Osteoblast (primary cell): ENCODE results near the gene SNX8. TPM values are rescaled to one million over a fixed set of nuclear protein-coding genes. Genes with fewer than 3 reads are reported as not detected.

Source experiments
- DNase-seq: peaks from one replicate; pipeline ENCODE4 v3.0.0; 2011; ENCODE audit warnings: low spot score, mixed read lengths; ENCODE audit not compliant: insufficient read length; ENCODE audit errors: missing footprints
- H2AFZ ChIP-seq: 2 replicates; pipeline ENCODE4 v1.6.0; 2011; ENCODE audit warnings: mild to moderate bottlenecking, low read length
- H3K27ac ChIP-seq: 2 replicates; pipeline ENCODE4 v1.5.1; 2011; ENCODE audit warnings: mild to moderate bottlenecking, low read depth, low read length, moderate library complexity
- H3K27me3 ChIP-seq: 2 replicates; pipeline ENCODE4 v1.6.0; 2012; ENCODE audit warnings: mild to moderate bottlenecking, control low read depth, inconsistent platforms, low read length, moderate library complexity; ENCODE audit not compliant: insufficient read depth
- H3K36me3 ChIP-seq: 2 replicates; pipeline ENCODE4 v1.5.1; 2011; ENCODE audit warnings: mild to moderate bottlenecking, low read length, control low read depth, moderate library complexity; ENCODE audit not compliant: insufficient read depth
- H3K4me1 ChIP-seq: 2 replicates; pipeline ENCODE4 v1.5.1; 2011; ENCODE audit warnings: mild to moderate bottlenecking, low read length, control low read depth, moderate library complexity; ENCODE audit not compliant: insufficient read depth
- H3K4me2 ChIP-seq: 2 replicates; pipeline ENCODE4 v1.6.0; 2011; ENCODE audit warnings: mild to moderate bottlenecking, low read length; ENCODE audit not compliant: insufficient read depth
- H3K4me3 ChIP-seq: fragments of 200-600 bp; sonication (generic); 3 replicates; pipeline ENCODE4 v1.5.1; 2012; ENCODE audit warnings: mild to moderate bottlenecking, low read length, inconsistent platforms; ENCODE audit not compliant: insufficient read depth
- H3K79me2 ChIP-seq: 2 replicates; pipeline ENCODE4 v1.6.0; 2012; ENCODE audit warnings: mild to moderate bottlenecking, low read length, control low read depth, inconsistent platforms; ENCODE audit not compliant: insufficient read depth
- H3K9me3 ChIP-seq: 2 replicates; pipeline ENCODE4 v1.5.1; 2011; ENCODE audit warnings: low read depth, low read length, control low read depth
- H4K20me1 ChIP-seq: 2 replicates; pipeline ENCODE4 v1.6.0; 2012; ENCODE audit warnings: mild to moderate bottlenecking, low read length, control low read depth; ENCODE audit not compliant: insufficient read depth
- total RNA-seq: library from RNA; depleted of rRNA; stranded (reverse); fragments of >200 nt; gene quantifications from 2 replicates; pipeline ENCODE4 v1.2.3, GENCODE V29; 2012
- TF ChIP-seq, protein P1 (sequence below): IDR thresholded peaks from 2 replicates; pipeline ENCODE4 v1.5.1; 2011; ENCODE audit warnings: mild to moderate bottlenecking, low read depth, low read length, moderate library complexity; ENCODE audit errors: extremely low read depth

SNX8 gene
- total RNA-seq, 1 donor = 16.3 TPM

- Histone ChIP-seq H3K27ac (no peak overlapping the region), H3K36me3 (peaks cover 5% of the 10 kb centered on the region), H3K27me3 (no peaks in the 10 kb centered on the region), H4K20me1 (peaks cover 6% of the 10 kb centered on the region), H3K4me3 (no peak overlapping the region), H3K4me2 (no peak overlapping the region), H3K9me3 (no peaks in the 10 kb centered on the region), H2AFZ (no peak overlapping the region), H3K79me2 (peaks cover 24% of the 10 kb centered on the region), H3K4me1 (peaks cover 39% of the 10 kb centered on the region)
- TF ChIP-seq, protein P1, sequence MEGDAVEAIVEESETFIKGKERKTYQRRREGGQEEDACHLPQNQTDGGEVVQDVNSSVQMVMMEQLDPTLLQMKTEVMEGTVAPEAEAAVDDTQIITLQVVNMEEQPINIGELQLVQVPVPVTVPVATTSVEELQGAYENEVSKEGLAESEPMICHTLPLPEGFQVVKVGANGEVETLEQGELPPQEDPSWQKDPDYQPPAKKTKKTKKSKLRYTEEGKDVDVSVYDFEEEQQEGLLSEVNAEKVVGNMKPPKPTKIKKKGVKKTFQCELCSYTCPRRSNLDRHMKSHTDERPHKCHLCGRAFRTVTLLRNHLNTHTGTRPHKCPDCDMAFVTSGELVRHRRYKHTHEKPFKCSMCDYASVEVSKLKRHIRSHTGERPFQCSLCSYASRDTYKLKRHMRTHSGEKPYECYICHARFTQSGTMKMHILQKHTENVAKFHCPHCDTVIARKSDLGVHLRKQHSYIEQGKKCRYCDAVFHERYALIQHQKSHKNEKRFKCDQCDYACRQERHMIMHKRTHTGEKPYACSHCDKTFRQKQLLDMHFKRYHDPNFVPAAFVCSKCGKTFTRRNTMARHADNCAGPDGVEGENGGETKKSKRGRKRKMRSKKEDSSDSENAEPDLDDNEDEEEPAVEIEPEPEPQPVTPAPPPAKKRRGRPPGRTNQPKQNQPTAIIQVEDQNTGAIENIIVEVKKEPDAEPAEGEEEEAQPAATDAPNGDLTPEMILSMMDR = no peak
- DNase-seq = no peak
Observed at GRCh38 chr7:2244404-2244995, 69.7 kb downstream of the SNX8 start.

- Histone ChIP-seq H3K4me1 (peaks cover 29% of the 10 kb centered on the region), H3K36me3 (peaks cover 12% of the 10 kb centered on the region), H3K4me2 (peak overlapping the region; percentile 98), H3K27me3 (no peaks in the 10 kb centered on the region), H2AFZ (peak overlapping the region; percentile 85), H3K9me3 (no peaks in the 10 kb centered on the region), H3K27ac (peak overlapping the region; percentile 83), H4K20me1 (peaks cover 6% of the 10 kb centered on the region), H3K4me3 (peak overlapping the region; percentile 91), H3K79me2 (peaks cover 26% of the 10 kb centered on the region)
- DNase-seq = no peak
- TF ChIP-seq, protein P1 = no peak
Observed at GRCh38 chr7:2243458-2243857, 70.8 kb downstream of the SNX8 start.

- Histone ChIP-seq H4K20me1 (peaks cover 6% of the 10 kb centered on the region), H3K4me3 (peak overlapping the region; percentile 91), H3K27ac (peak overlapping the region; percentile 83), H3K36me3 (peaks cover 19% of the 10 kb centered on the region), H3K4me1 (peaks cover 26% of the 10 kb centered on the region), H3K27me3 (no peaks in the 10 kb centered on the region), H2AFZ (peak overlapping the region; percentile 85), H3K9me3 (no peaks in the 10 kb centered on the region), H3K79me2 (peaks cover 26% of the 10 kb centered on the region), H3K4me2 (peak overlapping the region; percentile 98)
- peak; percentile 92 for DNase-seq
- TF ChIP-seq, protein P1 = no peak
Observed at GRCh38 chr7:2242541-2243429, 71.5 kb downstream of the SNX8 start.
